Panc1 (cell line): ENCODE results near the gene WNK1. TPM values are rescaled to one million over a fixed set of nuclear protein-coding genes. Genes with fewer than 3 reads are reported as not detected.

Source experiments
- ATAC-seq: fragments of 200-7000 bp; cut with Tn5 transposase; 2 replicates; pipeline ENCODE4 v1.9.1; 2020; ENCODE audit warnings: mild to moderate bottlenecking, moderate library complexity
- BruUV-seq: library from RNA; stranded (reverse); fragments of 400-500 nt; replicated peaks from 2 replicates; lab custom pipeline; 2021; lab: Mats Ljungman, UMichigan
- CTCF ChIA-PET: fragments of 300-600 bp; sonication (Branson Sonifier 250); formaldehyde crosslinking; loops from one replicate; lab custom pipeline; 2022; ENCODE audit warnings: antibody characterized with exemption; lab: Charles Lee
- POLR2A ChIA-PET: fragments of 300-600 bp; sonication (Branson Sonifier 250); formaldehyde crosslinking; loops from one replicate; lab custom pipeline; 2022; ENCODE audit warnings: antibody characterized with exemption; lab: Charles Lee
- DNase-seq: peaks from one replicate; pipeline ENCODE4 v3.0.0-alpha.2; 2010; ENCODE audit warnings: low read depth, low spot score
- H3K27ac ChIP-seq: 2 replicates; pipeline ENCODE4 v1.5.1; 2011; ENCODE audit warnings: mild to moderate bottlenecking, low read length, inconsistent platforms
- H3K27me3 ChIP-seq: fragments of 200-500 bp; sonication (Bioruptor generic); 2 replicates; pipeline ENCODE4 v1.6.0; 2014; ENCODE audit warnings: low read length, inconsistent platforms; ENCODE audit not compliant: control insufficient read depth, insufficient read depth
- H3K36me3 ChIP-seq: fragments of 200-500 bp; sonication (Bioruptor generic); 2 replicates; pipeline ENCODE4 v1.5.1; 2014; ENCODE audit warnings: inconsistent platforms, mild to moderate bottlenecking, low read length, moderate library complexity; ENCODE audit not compliant: control insufficient read depth, insufficient read depth
- H3K4me1 ChIP-seq: 2 replicates; pipeline ENCODE4 v1.5.1; 2011; ENCODE audit warnings: inconsistent platforms, mild to moderate bottlenecking, low read length, moderate library complexity; ENCODE audit not compliant: control insufficient read depth, insufficient read depth
- H3K4me3 ChIP-seq, 2 experiments: 2 replicates each; pipeline ENCODE4 v1.5.1; 2011 to 2012; ENCODE audit warnings: low read depth in 2 of 2, low read length in 2 of 2, mild to moderate bottlenecking in 2 of 2, inconsistent platforms in 1 of 2, moderate library complexity in 1 of 2
- H3K9me3 ChIP-seq: fragments of 200-500 bp; sonication (Bioruptor generic); 2 replicates; pipeline ENCODE4 v1.5.1; 2014; ENCODE audit warnings: low read depth, mild to moderate bottlenecking, inconsistent platforms, low read length, moderate library complexity; ENCODE audit not compliant: control insufficient read depth, insufficient read depth
- POLR2AphosphoS5 ChIP-seq: IDR thresholded peaks from 2 replicates; pipeline ENCODE4 v1.6.1; 2012; ENCODE audit warnings: mild to moderate bottlenecking, low read depth, low read length, moderate library complexity
- REST ChIP-seq, 2 experiments: IDR thresholded peaks; 2 replicates each; pipeline ENCODE4 v1.6.1; 2011 to 2012; ENCODE audit warnings: low read depth in 2 of 2, control low read depth in 1 of 2, low read length in 1 of 2, mild to moderate bottlenecking in 1 of 2, moderate library complexity in 1 of 2; ENCODE audit not compliant: insufficient read depth in 1 of 2
- SIN3A ChIP-seq: IDR thresholded peaks from 2 replicates; pipeline ENCODE4 v1.6.1; 2012; ENCODE audit warnings: low read depth, mild to moderate bottlenecking, low read length, moderate library complexity, borderline replicate concordance; ENCODE audit not compliant: insufficient read depth
- TCF7L2 ChIP-seq: IDR thresholded peaks from 2 replicates; pipeline ENCODE4 v1.6.1; 2011; ENCODE audit warnings: mild to moderate bottlenecking, low read depth, low read length, inconsistent platforms
- in situ Hi-C: cut with HindIII; loops from 2 replicates; pipeline ENCODE4 v1.10.0; 2016; ENCODE audit warnings: low sequenced_read_pairs, low pct_unique_long_range_greater_than_20kb
- intact Hi-C: fragments of 100-400 bp; cut with micrococcal nuclease; formaldehyde crosslinking; loops from one replicate; pipeline ENCODE4 v1.10.0; 2022; ENCODE audit not compliant: unreplicated experiment
- total RNA-seq: library from RNA; stranded (reverse); gene quantifications from one replicate; pipeline ENCODE4 v1.2.1, GENCODE V29; 2021; ENCODE audit not compliant: unreplicated experiment
- TF ChIP-seq, protein P1 (sequence below): fragments of 450-650 bp; IDR thresholded peaks from 2 replicates; pipeline ENCODE4 v1.5.1; 2017; ENCODE audit warnings: mild to moderate bottlenecking

The WNK1 gene
- total RNA-seq, 1 experiment from 2014 or later, result 181 TPM

GRCh38 chr12:944211-944610 is 191.8 kb downstream of the WNK1 start:
- BruUV-seq, result no TSS peak
- no peak overlapping the region for H3K4me3 ChIP-seq
- H3K4me1 ChIP-seq, result peaks cover 7% of the 10 kb centered on the region; the same call in 1 of the 2 replicates
- no peaks in the 10 kb centered on the region; the same call in none of the 2 replicates for H3K36me3 ChIP-seq
- TF ChIP-seq, protein P1, sequence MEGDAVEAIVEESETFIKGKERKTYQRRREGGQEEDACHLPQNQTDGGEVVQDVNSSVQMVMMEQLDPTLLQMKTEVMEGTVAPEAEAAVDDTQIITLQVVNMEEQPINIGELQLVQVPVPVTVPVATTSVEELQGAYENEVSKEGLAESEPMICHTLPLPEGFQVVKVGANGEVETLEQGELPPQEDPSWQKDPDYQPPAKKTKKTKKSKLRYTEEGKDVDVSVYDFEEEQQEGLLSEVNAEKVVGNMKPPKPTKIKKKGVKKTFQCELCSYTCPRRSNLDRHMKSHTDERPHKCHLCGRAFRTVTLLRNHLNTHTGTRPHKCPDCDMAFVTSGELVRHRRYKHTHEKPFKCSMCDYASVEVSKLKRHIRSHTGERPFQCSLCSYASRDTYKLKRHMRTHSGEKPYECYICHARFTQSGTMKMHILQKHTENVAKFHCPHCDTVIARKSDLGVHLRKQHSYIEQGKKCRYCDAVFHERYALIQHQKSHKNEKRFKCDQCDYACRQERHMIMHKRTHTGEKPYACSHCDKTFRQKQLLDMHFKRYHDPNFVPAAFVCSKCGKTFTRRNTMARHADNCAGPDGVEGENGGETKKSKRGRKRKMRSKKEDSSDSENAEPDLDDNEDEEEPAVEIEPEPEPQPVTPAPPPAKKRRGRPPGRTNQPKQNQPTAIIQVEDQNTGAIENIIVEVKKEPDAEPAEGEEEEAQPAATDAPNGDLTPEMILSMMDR, result no peak
- TF ChIP-seq REST (IDR thresholded peaks at IDR 0.05; ENCODE audit: insufficient read depth in 1 of 2, low read depth in 2 of 2, low read length in 1 of 2) (no peak), POLR2AphosphoS5 (no peak), TCF7L2 (no peak), SIN3A (no peak)
- intact Hi-C loops, result no loop called here
- in situ Hi-C loops, result no loop called here
- no peak for DNase-seq
- H3K27ac ChIP-seq, result no peak overlapping the region
- no peak for ATAC-seq
- ChIA-PET CTCF (no interaction called here), POLR2A (no interaction called here)
- no peaks in the 10 kb centered on the region for H3K27me3 ChIP-seq
- no peaks in the 10 kb centered on the region for H3K9me3 ChIP-seq

DNA sequence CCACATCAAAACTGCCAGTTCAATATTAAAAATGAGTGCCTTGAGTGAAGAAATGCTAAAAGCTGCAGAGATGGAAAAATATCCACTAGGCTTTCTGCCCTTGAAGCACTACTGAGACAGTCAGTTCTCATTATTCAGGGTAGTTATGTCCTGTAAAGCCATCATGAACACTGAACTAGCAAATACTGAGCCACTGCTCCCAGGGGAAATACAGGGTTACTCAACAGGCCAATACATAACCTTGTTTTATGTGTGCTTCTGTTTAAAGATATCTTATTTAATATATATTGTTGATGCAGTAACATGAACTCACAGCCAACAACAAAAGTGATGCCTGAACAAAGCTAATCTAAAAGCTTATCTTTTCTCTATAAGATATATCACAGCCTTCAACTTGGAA is 193.8 kb downstream of the WNK1 start:
- TSS peak; percentile 54 for BruUV-seq
- Histone ChIP-seq H3K27me3 (no peaks in the 10 kb centered on the region), H3K27ac (no peak overlapping the region), H3K4me1 (peaks cover 7% of the 10 kb centered on the region; the same call in 1 of the 2 replicates), H3K4me3 (no peak overlapping the region), H3K9me3 (no peaks in the 10 kb centered on the region), H3K36me3 (no peaks in the 10 kb centered on the region; the same call in 1 of the 2 replicates)
- in situ Hi-C loops, result no loop called here
- no peak for TF ChIP-seq REST (IDR thresholded peaks at IDR 0.05; ENCODE audit: insufficient read depth in 1 of 2, low read depth in 2 of 2, low read length in 1 of 2)
- CTCF ChIA-PET, result no interaction called here
- ATAC-seq (no peak), DNase-seq (no peak)
- POLR2A ChIA-PET, result no interaction called here
- intact Hi-C loops, result no loop called here
